ENCODE measurements around the gene NECAB3. TPM values are rescaled to one million over a fixed set of nuclear protein-coding genes. Genes with fewer than 3 reads are reported as not detected.
A peak's percentile ranks its signal among the peaks of the same experiment; 100 is the strongest.

NECAB3 gene
- total and polyA plus RNA-seq, 4 donors, result 10.5 to 14.8 (median 11.1) TPM

- Histone ChIP-seq H3K9me3 (ENCODE audit: control insufficient read depth in 4 of 4, low read length in 3 of 4) (no peaks in the 10 kb centered on the region), H3K36me3 (ENCODE audit: control insufficient read depth in 4 of 4, insufficient read depth in 3 of 4, low read depth in 1 of 4, low read length in 3 of 4) (peaks cover 0 to 4% (median 0%) of the 10 kb centered on the region in 4 donors), H3K27me3 (ENCODE audit: control insufficient read depth in 4 of 4, insufficient read depth in 4 of 4, low read length in 3 of 4) (no peaks in the 10 kb centered on the region), H3K27ac (ENCODE audit: low read depth in 1 of 2, low read length in 2 of 2) (no peak overlapping the region), H3K4me3 (ENCODE audit: low read depth in 1 of 3, low read length in 3 of 3) (peak overlapping the region in 1 of 3 donors; percentile 82), H3K4me1 (ENCODE audit: control insufficient read depth in 4 of 4, insufficient read depth in 4 of 4, low read length in 3 of 4) (peaks cover 7 to 27% (median 14%) of the 10 kb centered on the region in 4 donors), H3K9ac (ENCODE audit: low read depth in 1 of 2, low read length in 2 of 2) (peak overlapping the region in 1 of 2 donors; percentile 61)
- no peak for TF ChIP-seq CTCF (IDR thresholded peaks at IDR 0.05; ENCODE audit: low read depth, low read length, missing input control)
- DNase-seq (ENCODE audit: low spot score), result no peak
- WGBS, result 83% methylated on average over 4 of the region's 4 CpGs
Observed at GRCh38 chr20:33673114-33673409, 1.2 kb downstream of the NECAB3 start.

- Histone ChIP-seq H3K36me3 (ENCODE audit: control insufficient read depth in 4 of 4, insufficient read depth in 3 of 4, low read depth in 1 of 4, low read length in 3 of 4) (peaks cover 0 to 4% (median 0%) of the 10 kb centered on the region in 4 donors), H3K4me3 (ENCODE audit: low read depth in 1 of 3, low read length in 3 of 3) (no peak overlapping the region), H3K27me3 (ENCODE audit: control insufficient read depth in 4 of 4, insufficient read depth in 4 of 4, low read length in 3 of 4) (no peaks in the 10 kb centered on the region), H3K4me1 (ENCODE audit: control insufficient read depth in 4 of 4, insufficient read depth in 4 of 4, low read length in 3 of 4) (peaks cover 7 to 31% (median 15%) of the 10 kb centered on the region in 4 donors), H3K9ac (ENCODE audit: low read depth in 1 of 2, low read length in 2 of 2) (no peak overlapping the region), H3K9me3 (ENCODE audit: control insufficient read depth in 4 of 4, low read length in 3 of 4) (no peaks in the 10 kb centered on the region), H3K27ac (ENCODE audit: low read depth in 1 of 2, low read length in 2 of 2) (no peak overlapping the region)
- WGBS, result 81% methylated on average over 17 of the region's 17 CpGs
- no peak for DNase-seq (ENCODE audit: low spot score)
- no peak for TF ChIP-seq HNF4G (IDR thresholded peaks at IDR 0.05)
- no peak for TF ChIP-seq ZBTB33 (IDR thresholded peaks at IDR 0.05)
- no peak for TF ChIP-seq EGR1 (IDR thresholded peaks at IDR 0.05; ENCODE audit: low read depth in 2 of 2)
- TF ChIP-seq RAD21 (IDR thresholded peaks at IDR 0.05), result no peak
- TF ChIP-seq MAX (IDR thresholded peaks at IDR 0.05), result no peak
- TF ChIP-seq TAF1 (conservative IDR thresholded peaks at IDR 0.05), result no peak
- TF ChIP-seq ATF3 (IDR thresholded peaks at IDR 0.05), result no peak
- TF ChIP-seq REST (IDR thresholded peaks at IDR 0.05), result no peak
- no peak for TF ChIP-seq JUND (IDR thresholded peaks at IDR 0.05)
- TF ChIP-seq NR2F2 (IDR thresholded peaks at IDR 0.05), result no peak
- TF ChIP-seq FOXA2 (IDR thresholded peaks at IDR 0.05), result no peak
- TF ChIP-seq RXRA (IDR thresholded peaks at IDR 0.05), result no peak
- TF ChIP-seq GABPA (IDR thresholded peaks at IDR 0.05 in 1 of 2, conservative IDR thresholded peaks at IDR 0.05 in 1 of 2), result no peak
- TF ChIP-seq HNF4A (conservative IDR thresholded peaks at IDR 0.05), result no peak
- TF ChIP-seq FOXA1 (IDR thresholded peaks at IDR 0.05), result no peak
Observed at GRCh38 chr20:33672426-33673113, 1.7 kb downstream of the NECAB3 start.
